ENCODE results near the gene U2AF2.

DNA sequence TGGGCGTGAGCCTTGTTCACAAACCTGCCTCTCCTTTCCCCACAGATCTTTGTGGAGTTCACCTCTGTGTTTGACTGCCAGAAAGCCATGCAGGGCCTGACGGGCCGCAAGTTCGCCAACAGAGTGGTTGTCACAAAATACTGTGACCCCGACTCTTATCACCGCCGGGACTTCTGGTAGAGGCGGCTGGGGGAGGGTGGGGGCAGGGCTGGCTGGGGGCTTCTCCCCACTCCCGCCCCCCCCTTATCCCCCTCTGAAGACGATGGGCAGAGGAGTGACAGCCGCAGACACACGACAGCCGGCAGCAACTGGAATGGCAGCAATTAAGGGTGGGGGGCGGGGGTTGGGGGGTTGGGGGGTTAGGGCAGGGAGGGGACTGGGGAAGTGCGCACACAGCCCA, 19.1 kb downstream of the U2AF2 start:
- no peak for TF ChIP-seq POLR2A (IDR thresholded peaks at IDR 0.05)
- TF ChIP-seq, protein P1, sequence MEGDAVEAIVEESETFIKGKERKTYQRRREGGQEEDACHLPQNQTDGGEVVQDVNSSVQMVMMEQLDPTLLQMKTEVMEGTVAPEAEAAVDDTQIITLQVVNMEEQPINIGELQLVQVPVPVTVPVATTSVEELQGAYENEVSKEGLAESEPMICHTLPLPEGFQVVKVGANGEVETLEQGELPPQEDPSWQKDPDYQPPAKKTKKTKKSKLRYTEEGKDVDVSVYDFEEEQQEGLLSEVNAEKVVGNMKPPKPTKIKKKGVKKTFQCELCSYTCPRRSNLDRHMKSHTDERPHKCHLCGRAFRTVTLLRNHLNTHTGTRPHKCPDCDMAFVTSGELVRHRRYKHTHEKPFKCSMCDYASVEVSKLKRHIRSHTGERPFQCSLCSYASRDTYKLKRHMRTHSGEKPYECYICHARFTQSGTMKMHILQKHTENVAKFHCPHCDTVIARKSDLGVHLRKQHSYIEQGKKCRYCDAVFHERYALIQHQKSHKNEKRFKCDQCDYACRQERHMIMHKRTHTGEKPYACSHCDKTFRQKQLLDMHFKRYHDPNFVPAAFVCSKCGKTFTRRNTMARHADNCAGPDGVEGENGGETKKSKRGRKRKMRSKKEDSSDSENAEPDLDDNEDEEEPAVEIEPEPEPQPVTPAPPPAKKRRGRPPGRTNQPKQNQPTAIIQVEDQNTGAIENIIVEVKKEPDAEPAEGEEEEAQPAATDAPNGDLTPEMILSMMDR (IDR thresholded peaks at IDR 0.05) = no peak
- TF ChIP-seq POLR2AphosphoS5 (IDR thresholded peaks at IDR 0.05) = no peak

Measured in stomach (tissue), 4 donors.